Activated B cell treated with CpG ODN at 0.5 μM for 24 hours (primary cell): ENCODE results near the gene PCDHGB4. TPM values are rescaled to one million over a fixed set of nuclear protein-coding genes. Genes with fewer than 3 reads are reported as not detected.
"Not testable (repeated sequence)": the region's sequence is repeated elsewhere in the genome, so short reads cannot be mapped to it uniquely, and the experiment has no call there.

Experiments used
- ATAC-seq: fragments of 200-7000 bp; cut with Tn5 transposase; one replicate; pipeline ENCODE4 v1.10.0; 2021; ENCODE audit warnings: low read depth, mild to moderate bottlenecking, moderate library complexity
- CTCF ChIA-PET: fragments of 350-600 bp; sonication (Branson Sonifier 250); formaldehyde crosslinking; loops from one replicate; lab custom pipeline; 2021; ENCODE audit warnings: antibody characterized with exemption; lab: Charles Lee
- POLR2A ChIA-PET: fragments of 350-600 bp; sonication (Branson Sonifier 250); formaldehyde crosslinking; loops from one replicate; lab custom pipeline; 2021; ENCODE audit warnings: antibody characterized with exemption; lab: Charles Lee
- DNase-seq: peaks from one replicate; pipeline ENCODE4 v3.0.0; 2022
- H3K27ac Mint-ChIP-seq: one replicate; pipeline ENCODE4 v1.8.0; 2020; ENCODE audit warnings: mixed read lengths
- H3K27me3 Mint-ChIP-seq: one replicate; pipeline ENCODE4 v1.8.0; 2021; ENCODE audit warnings: mixed read lengths
- H3K36me3 Mint-ChIP-seq: one replicate; pipeline ENCODE4 v1.8.0; 2021; ENCODE audit warnings: low read depth, mixed read lengths
- H3K4me1 Mint-ChIP-seq: one replicate; pipeline ENCODE4 v1.8.0; 2021; ENCODE audit warnings: mixed read lengths
- H3K4me3 Mint-ChIP-seq: one replicate; pipeline ENCODE4 v1.8.0; 2020; ENCODE audit warnings: mild to moderate bottlenecking, mixed read lengths
- H3K9me3 Mint-ChIP-seq: one replicate; pipeline ENCODE4 v1.8.0; 2020; ENCODE audit warnings: mixed read lengths
- CTCF ChIP-seq: fragments of 200-600 bp; IDR thresholded peaks from one replicate; pipeline ENCODE4 v1.8.0; 2022; ENCODE audit warnings: antibody characterized with exemption, mild to moderate bottlenecking
- intact Hi-C: fragments of 100-400 bp; cut with micrococcal nuclease; formaldehyde crosslinking; loops from one replicate; pipeline ENCODE4 v1.15.1; 2024
- total RNA-seq: library from RNA; stranded (reverse); gene quantifications from 2 replicates; pipeline ENCODE4 v1.2.3, GENCODE V29; 2022

PCDHGB4 gene
- total RNA-seq, 1 donor from 2014 or later = 1.2 TPM

- Mint-ChIP-seq H3K27me3 (peaks cover 58% of the 10 kb centered on the region), H3K4me1 (no peaks in the 10 kb centered on the region), H3K36me3 (peaks cover 2% of the 10 kb centered on the region), H3K9me3 (peaks cover 25% of the 10 kb centered on the region), H3K4me3 (no peak overlapping the region), H3K27ac (no peak overlapping the region)
- ATAC-seq = no peak
- no peak for DNase-seq
- CTCF ChIA-PET = no interaction called here
- POLR2A ChIA-PET = no interaction called here
- intact Hi-C loops = no loop called here
- TF ChIP-seq CTCF = no peak
Observed at GRCh38 chr5:141389153-141390042, 1.9 kb downstream of the PCDHGB4 start.

DNA sequence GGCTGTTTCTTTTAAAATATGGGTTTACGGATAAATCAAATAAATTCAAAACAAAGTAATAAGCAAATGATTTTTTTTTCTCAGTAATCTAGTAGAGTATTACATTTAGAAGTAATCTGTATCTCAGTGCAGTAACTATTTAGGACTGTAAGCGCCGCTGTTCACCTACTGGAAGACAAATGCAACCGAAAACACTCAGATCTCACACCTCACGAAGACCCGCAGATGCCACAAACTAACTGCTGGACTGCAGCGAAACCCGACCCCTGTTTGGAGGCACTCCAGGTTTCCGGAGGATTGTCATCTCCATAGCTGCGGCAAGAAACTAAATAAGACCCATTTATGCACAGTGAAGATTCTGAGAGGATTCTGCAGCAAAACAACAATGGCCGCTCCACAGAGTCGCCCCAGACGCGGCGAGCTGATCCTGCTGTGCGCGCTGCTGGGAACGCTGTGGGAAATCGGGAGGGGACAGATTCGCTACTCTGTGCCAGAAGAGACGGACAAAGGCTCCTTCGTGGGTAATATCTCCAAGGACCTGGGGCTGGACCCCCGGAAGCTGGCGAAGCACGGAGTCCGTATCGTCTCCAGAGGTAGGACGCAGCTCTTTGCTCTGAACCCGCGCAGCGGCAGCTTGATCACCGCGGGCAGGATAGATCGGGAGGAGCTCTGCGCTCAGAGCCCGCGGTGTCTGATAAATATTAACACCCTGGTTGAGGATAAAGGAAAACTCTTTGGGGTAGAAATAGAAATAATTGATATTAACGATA, 5.1 kb downstream of the PCDHGB4 start, which contains the start of gene PCDHGA8:
TSS of gene PCDHGA8 (plus strand) at position 205 of the 770 bp plus-strand sequence. CDS start at position 386, 181 bp downstream.
- no peak within 1 kb of the TSS for H3K4me3 Mint-ChIP-seq
- H3K27me3 Mint-ChIP-seq = peaks cover 54% of the 10 kb centered on the region
- intact Hi-C loops = no loop called here
- H3K27ac Mint-ChIP-seq = no peak within 1 kb of the TSS
- peaks cover 2% of the 10 kb centered on the region for H3K36me3 Mint-ChIP-seq
- peaks cover 19% of the 10 kb centered on the region for H3K9me3 Mint-ChIP-seq
- TF ChIP-seq CTCF = no peak
- no peak for ATAC-seq
- DNase-seq = no peak
- ChIA-PET CTCF (interaction anchor here (1.2 kb wide), 1 partner anchor 175 kb away, joined by 3 read pairs; no protein-coding TSS in a partner anchor), POLR2A (no interaction called here)
- H3K4me1 Mint-ChIP-seq = no peaks in the 10 kb centered on the region

DNA sequence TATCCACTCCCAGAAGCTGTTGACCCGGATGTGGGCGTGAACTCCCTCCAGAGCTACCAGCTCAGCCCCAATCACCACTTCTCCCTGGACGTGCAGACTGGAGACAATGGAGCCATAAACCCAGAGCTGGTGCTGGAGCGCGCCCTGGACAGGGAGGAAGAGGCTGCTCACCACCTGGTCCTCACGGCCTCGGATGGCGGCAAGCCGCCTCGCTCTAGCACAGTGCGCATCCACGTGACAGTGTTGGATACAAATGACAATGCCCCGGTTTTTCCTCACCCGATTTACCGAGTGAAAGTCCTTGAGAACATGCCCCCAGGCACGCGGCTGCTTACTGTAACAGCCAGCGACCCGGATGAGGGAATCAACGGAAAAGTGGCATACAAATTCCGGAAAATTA, 5.8 kb downstream of the PCDHGB4 start:
- H3K4me1 Mint-ChIP-seq = no peaks in the 10 kb centered on the region
- no peak for ATAC-seq
- H3K36me3 Mint-ChIP-seq = peaks cover 2% of the 10 kb centered on the region

DNA sequence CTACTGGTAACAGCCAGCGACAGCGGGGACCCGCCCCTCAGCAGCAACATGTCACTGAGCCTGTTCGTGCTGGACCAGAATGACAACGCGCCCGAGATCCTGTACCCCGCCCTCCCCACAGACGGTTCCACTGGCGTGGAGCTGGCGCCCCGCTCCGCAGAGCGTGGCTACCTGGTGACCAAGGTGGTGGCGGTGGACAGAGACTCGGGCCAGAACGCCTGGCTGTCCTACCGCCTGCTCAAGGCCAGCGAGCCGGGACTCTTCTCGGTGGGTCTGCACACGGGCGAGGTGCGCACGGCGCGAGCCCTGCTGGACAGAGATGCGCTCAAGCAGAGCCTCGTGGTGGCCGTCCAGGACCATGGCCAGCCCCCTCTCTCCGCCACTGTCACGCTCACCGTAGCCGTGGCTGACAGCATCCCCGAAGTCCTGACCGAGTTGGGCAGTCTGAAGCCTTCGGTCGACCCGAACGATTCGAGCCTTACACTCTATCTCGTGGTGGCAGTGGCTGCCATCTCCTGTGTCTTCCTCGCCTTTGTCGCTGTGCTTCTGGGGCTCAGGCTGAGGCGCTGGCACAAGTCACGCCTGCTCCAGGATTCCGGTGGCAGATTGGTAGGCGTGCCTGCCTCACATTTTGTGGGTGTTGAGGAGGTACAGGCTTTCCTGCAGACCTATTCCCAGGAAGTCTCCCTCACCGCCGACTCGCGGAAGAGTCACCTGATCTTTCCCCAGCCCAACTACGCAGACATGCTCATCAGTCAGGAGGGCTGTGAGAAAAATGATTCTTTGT, 7.1 kb downstream of the PCDHGB4 start:
- H3K36me3 Mint-ChIP-seq, H3K4me3 Mint-ChIP-seq, intact Hi-C loops, DNase-seq, ATAC-seq, H3K27ac Mint-ChIP-seq, POLR2A ChIA-PET, H3K4me1 Mint-ChIP-seq: not testable (repeated sequence)
- H3K9me3 Mint-ChIP-seq = peaks cover 22% of the 10 kb centered on the region
- CTCF ChIA-PET = interaction anchor here (1.1 kb wide), 1 partner anchor 25 kb away, joined by 3 read pairs; the partner anchor contains the start of gene PCDHGB3
- H3K27me3 Mint-ChIP-seq = peaks cover 52% of the 10 kb centered on the region

More for the DNA sequence above, 5.8 kb downstream of the PCDHGB4 start:
- POLR2A ChIA-PET = no interaction called here
- Mint-ChIP-seq H3K4me3 (no peak overlapping the region), H3K27me3 (peaks cover 53% of the 10 kb centered on the region), H3K27ac (no peak overlapping the region), H3K9me3 (peaks cover 19% of the 10 kb centered on the region)
- no peak for TF ChIP-seq CTCF
- intact Hi-C loops = no loop called here
- DNase-seq = no peak
- CTCF ChIA-PET = no interaction called here

GRCh38 chr5:141397756-141398551, 10.5 kb downstream of the PCDHGB4 start, which contains the start of gene PCDHGB5:
Gene PCDHGB5 (plus strand): TSS chr5:141397947. CDS start chr5:141398128, 181 bp downstream.
- CTCF ChIA-PET = interaction anchor here (0.7 to 1.8 kb wide), 7 partner anchors 10 to 169 kb away, joined by 3 to 6 read pairs (median 3); partner anchors contain the start of genes PCDHGA6, PCDHGB3 and PCDHGB6
- ATAC-seq = peak; percentile 98
- Mint-ChIP-seq H3K4me3 (peak within 1 kb of the TSS; percentile 60), H3K9me3 (peaks cover 17% of the 10 kb centered on the region), H3K27me3 (peaks cover 50% of the 10 kb centered on the region)
- POLR2A ChIA-PET, DNase-seq, H3K27ac Mint-ChIP-seq, intact Hi-C loops, H3K36me3 Mint-ChIP-seq, H3K4me1 Mint-ChIP-seq: not testable (repeated sequence)
